IPS-18a (cell line): ENCODE data around the gene TRMT11.
"Not testable (repeated sequence)": the region's sequence is repeated elsewhere in the genome, so short reads cannot be mapped to it uniquely, and the experiment has no call there.

Experiments
- H3K27ac ChIP-seq: one replicate; pipeline ENCODE4 v1.5.1; 2013; ENCODE audit warnings: low read length
- H3K27me3 ChIP-seq: one replicate; pipeline ENCODE4 v1.6.1; 2013; ENCODE audit warnings: mild to moderate bottlenecking, low read length; ENCODE audit not compliant: control insufficient read depth, insufficient read depth
- H3K36me3 ChIP-seq: one replicate; pipeline ENCODE4 v1.6.1; 2013; ENCODE audit warnings: low read depth, low read length; ENCODE audit not compliant: control insufficient read depth
- H3K4me1 ChIP-seq: one replicate; pipeline ENCODE4 v1.6.1; 2013; ENCODE audit warnings: low read depth, low read length; ENCODE audit not compliant: control insufficient read depth
- H3K4me3 ChIP-seq: one replicate; pipeline ENCODE4 v1.5.1; 2013; ENCODE audit warnings: low read length
- H3K9ac ChIP-seq: one replicate; pipeline ENCODE4 v1.6.1; 2013; ENCODE audit warnings: mild to moderate bottlenecking, low read length, moderate library complexity
- H3K9me3 ChIP-seq: one replicate; pipeline ENCODE4 v1.6.1; 2013; ENCODE audit warnings: low read depth, low read length; ENCODE audit not compliant: control insufficient read depth

The TRMT11 gene

GRCh38 chr6:126054258-126054702, 67.9 kb downstream of the TRMT11 start:
- Histone ChIP-seq H3K27ac (no peak overlapping the region), H3K9ac (no peak overlapping the region), H3K9me3 (no peaks in the 10 kb centered on the region)

GRCh38 chr6:126054802-126055201, 68.5 kb downstream of the TRMT11 start:
- Histone ChIP-seq H3K27ac (no peak overlapping the region), H3K4me1 (no peaks in the 10 kb centered on the region), H3K36me3 (peaks cover 4% of the 10 kb centered on the region), H3K9ac (no peak overlapping the region), H3K9me3 (no peaks in the 10 kb centered on the region), H3K4me3 (no peak overlapping the region), H3K27me3 (no peaks in the 10 kb centered on the region)

More at GRCh38 chr6:126054258-126054702, 67.9 kb downstream of the TRMT11 start:
- H3K4me3 ChIP-seq = no peak overlapping the region
- H3K27me3 ChIP-seq = no peaks in the 10 kb centered on the region
- peaks cover 4% of the 10 kb centered on the region for H3K36me3 ChIP-seq
- no peaks in the 10 kb centered on the region for H3K4me1 ChIP-seq

DNA sequence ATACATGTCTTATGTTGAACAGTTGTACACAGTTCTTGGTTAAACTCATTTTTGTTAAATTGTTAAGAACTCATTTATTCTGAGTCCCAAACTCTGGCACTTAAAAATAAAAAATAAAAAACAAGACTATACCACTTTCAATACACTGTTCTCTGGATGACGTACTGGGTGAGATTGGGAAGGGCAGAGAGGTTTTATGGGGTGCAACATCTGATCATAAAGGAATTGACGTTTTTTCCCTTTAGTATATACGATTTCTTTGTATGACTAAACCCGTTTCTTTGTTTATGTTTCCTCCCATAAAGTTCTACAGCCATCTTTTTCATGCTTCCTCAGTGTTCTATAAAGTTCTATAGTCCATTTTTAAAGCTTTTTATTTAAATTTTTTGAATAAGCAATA, 69.1 kb downstream of the TRMT11 start:
- H3K36me3 ChIP-seq = peaks cover 4% of the 10 kb centered on the region
- no peak overlapping the region for H3K27ac ChIP-seq
- H3K27me3 ChIP-seq = no peaks in the 10 kb centered on the region
- no peaks in the 10 kb centered on the region for H3K4me1 ChIP-seq
- no peaks in the 10 kb centered on the region for H3K9me3 ChIP-seq
- no peak overlapping the region for H3K9ac ChIP-seq
- no peak overlapping the region for H3K4me3 ChIP-seq

DNA sequence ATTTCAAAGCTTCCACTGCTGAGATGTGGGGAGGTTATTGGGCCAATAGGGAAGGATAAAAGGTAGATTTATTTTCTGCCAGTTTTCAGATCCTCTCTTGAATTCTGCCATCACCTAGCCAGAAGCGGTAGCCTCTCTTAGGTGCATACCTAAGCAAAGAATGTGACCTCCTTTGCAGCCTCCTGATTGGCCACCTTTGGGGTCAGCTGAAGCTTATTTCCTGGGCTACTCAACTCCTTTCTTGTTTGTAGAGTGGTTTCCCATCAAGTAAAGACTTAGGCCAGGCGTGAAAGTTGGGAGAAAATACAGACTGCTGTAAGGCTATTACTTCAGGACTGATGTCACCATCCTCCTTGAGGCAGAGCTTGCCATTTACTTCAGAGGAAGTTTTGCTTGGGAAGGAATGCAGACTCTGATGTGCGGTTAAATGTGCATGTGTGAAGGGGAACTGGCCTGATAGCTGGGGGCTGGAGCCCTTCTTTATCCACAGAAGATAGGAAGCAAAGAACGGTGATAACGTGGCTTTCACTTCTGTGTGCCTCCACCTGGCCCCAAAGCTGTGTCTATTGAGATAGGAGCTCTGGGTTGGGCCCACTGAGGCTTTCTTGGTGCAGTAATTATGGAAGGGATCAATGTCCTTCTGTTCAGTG, 70.1 kb downstream of the TRMT11 start:
- Histone ChIP-seq H3K9me3 (no peaks in the 10 kb centered on the region), H3K4me1 (no peaks in the 10 kb centered on the region), H3K4me3 (no peak overlapping the region), H3K27me3 (no peaks in the 10 kb centered on the region), H3K27ac (no peak overlapping the region), H3K36me3 (peaks cover 4% of the 10 kb centered on the region), H3K9ac (no peak overlapping the region)

DNA sequence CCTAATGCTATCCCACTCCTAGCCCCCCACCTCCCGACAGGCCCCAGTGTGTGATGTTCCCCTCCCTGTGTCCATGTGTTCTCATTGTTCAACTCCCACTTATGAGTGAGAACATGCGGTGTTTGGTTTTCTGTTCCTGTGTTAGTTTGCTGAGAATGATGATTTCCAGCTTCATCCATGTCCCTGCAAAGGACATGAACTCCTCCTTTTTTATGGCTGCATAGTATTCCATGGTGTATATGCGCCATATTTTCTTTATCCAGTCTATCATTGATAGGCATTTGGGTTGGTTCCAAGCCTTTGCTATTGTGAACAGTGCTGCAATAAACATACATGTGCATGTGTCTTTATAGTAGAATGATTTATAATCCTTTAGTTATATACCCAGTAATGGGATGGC, 71.7 kb downstream of the TRMT11 start:
- not testable (repeated sequence) for H3K9me3 ChIP-seq, H3K27me3 ChIP-seq, H3K36me3 ChIP-seq, H3K4me3 ChIP-seq, H3K27ac ChIP-seq, H3K4me1 ChIP-seq, H3K9ac ChIP-seq

DNA sequence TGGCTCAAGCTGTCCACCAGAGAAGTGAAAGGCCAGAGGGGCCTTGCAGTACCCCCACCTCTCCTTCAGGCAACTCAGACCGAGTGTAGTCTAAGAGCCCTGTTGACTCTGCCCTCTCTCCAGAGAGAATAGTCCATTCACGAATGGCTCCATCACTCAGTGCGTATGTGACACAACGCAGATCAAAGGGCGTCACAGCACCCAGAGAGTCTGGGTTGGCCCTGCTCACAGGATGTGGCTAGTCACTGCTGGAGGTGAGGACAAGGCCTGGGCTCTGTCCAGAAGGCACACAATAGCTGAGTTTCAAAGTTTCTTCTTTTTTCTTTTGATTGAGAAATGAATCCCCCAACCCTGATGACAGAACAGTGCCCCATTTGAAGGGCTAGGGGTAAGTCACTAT, 74.1 kb downstream of the TRMT11 start:
- Histone ChIP-seq H3K9me3 (no peaks in the 10 kb centered on the region), H3K27ac (no peak overlapping the region), H3K36me3 (no peaks in the 10 kb centered on the region), H3K4me3 (no peak overlapping the region), H3K4me1 (peaks cover 4% of the 10 kb centered on the region), H3K27me3 (no peaks in the 10 kb centered on the region), H3K9ac (no peak overlapping the region)

GRCh38 chr6:126063512-126064146, 77.3 kb downstream of the TRMT11 start:
- Histone ChIP-seq H3K27ac (no peak overlapping the region), H3K4me3 (no peak overlapping the region), H3K9me3 (no peaks in the 10 kb centered on the region), H3K27me3 (no peaks in the 10 kb centered on the region), H3K9ac (no peak overlapping the region), H3K36me3 (no peaks in the 10 kb centered on the region), H3K4me1 (peaks cover 4% of the 10 kb centered on the region)

- Histone ChIP-seq H3K36me3 (no peaks in the 10 kb centered on the region), H3K27ac (no peak overlapping the region), H3K4me3 (no peak overlapping the region)
Observed at GRCh38 chr6:126064257-126064747, 78.0 kb downstream of the TRMT11 start.

GRCh38 chr6:126064748-126065401, 78.5 kb downstream of the TRMT11 start:
- no peaks in the 10 kb centered on the region for H3K36me3 ChIP-seq
- peaks cover 4% of the 10 kb centered on the region for H3K4me1 ChIP-seq
- no peaks in the 10 kb centered on the region for H3K9me3 ChIP-seq
- no peak overlapping the region for H3K27ac ChIP-seq
- no peaks in the 10 kb centered on the region for H3K27me3 ChIP-seq
- no peak overlapping the region for H3K4me3 ChIP-seq
- H3K9ac ChIP-seq = no peak overlapping the region

More at GRCh38 chr6:126064257-126064747, 78.0 kb downstream of the TRMT11 start:
- H3K9ac ChIP-seq = no peak overlapping the region
- no peaks in the 10 kb centered on the region for H3K27me3 ChIP-seq
- peaks cover 4% of the 10 kb centered on the region for H3K4me1 ChIP-seq
- H3K9me3 ChIP-seq = no peaks in the 10 kb centered on the region

- H3K4me3 ChIP-seq = no peak overlapping the region
- H3K27ac ChIP-seq = no peak overlapping the region
- no peaks in the 10 kb centered on the region for H3K36me3 ChIP-seq
- no peak overlapping the region for H3K9ac ChIP-seq
- H3K9me3 ChIP-seq = no peaks in the 10 kb centered on the region
- H3K27me3 ChIP-seq = no peaks in the 10 kb centered on the region
- H3K4me1 ChIP-seq = peaks cover 4% of the 10 kb centered on the region
Observed at GRCh38 chr6:126066053-126067048, 80.0 kb downstream of the TRMT11 start.

DNA sequence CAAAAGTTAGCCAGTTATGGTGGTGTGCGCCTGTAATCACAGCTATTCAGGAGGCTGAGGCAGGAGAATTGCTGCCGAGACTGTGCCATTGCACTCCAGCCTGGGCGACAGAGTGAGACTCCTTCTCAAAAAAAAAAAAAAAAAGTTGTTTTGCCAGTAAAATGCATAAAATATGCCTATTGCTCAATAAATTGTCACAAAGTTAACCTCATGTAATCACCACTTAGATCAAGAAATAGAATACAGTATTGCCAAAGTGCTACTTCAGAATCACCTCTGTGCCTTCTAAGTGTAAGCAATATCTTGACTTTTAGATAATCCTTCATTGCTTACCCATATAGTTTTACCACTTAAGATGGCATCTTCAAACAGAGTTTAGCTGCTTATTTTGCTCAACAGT, 80.7 kb downstream of the TRMT11 start:
- H3K27ac ChIP-seq = no peak overlapping the region
- H3K4me1 ChIP-seq = peaks cover 4% of the 10 kb centered on the region
- H3K9me3 ChIP-seq = no peaks in the 10 kb centered on the region
- no peaks in the 10 kb centered on the region for H3K36me3 ChIP-seq
- no peak overlapping the region for H3K9ac ChIP-seq
- H3K4me3 ChIP-seq = no peak overlapping the region
- H3K27me3 ChIP-seq = no peaks in the 10 kb centered on the region
